ENCODE results near the gene TUBA1C. TPM values are rescaled to one million over a fixed set of nuclear protein-coding genes. Genes with fewer than 3 reads are reported as not detected.
A peak's percentile ranks its signal among the peaks of the same experiment; 100 is the strongest.
"Not testable (repeated sequence)": the region's sequence is repeated elsewhere in the genome, so short reads cannot be mapped to it uniquely, and the experiment has no call there.

Gene TUBA1C
- total RNA-seq (2014; rRNA removed; shearing (Covaris generic)), result 1,111 and 1,563 TPM in 2 replicates

DNA sequence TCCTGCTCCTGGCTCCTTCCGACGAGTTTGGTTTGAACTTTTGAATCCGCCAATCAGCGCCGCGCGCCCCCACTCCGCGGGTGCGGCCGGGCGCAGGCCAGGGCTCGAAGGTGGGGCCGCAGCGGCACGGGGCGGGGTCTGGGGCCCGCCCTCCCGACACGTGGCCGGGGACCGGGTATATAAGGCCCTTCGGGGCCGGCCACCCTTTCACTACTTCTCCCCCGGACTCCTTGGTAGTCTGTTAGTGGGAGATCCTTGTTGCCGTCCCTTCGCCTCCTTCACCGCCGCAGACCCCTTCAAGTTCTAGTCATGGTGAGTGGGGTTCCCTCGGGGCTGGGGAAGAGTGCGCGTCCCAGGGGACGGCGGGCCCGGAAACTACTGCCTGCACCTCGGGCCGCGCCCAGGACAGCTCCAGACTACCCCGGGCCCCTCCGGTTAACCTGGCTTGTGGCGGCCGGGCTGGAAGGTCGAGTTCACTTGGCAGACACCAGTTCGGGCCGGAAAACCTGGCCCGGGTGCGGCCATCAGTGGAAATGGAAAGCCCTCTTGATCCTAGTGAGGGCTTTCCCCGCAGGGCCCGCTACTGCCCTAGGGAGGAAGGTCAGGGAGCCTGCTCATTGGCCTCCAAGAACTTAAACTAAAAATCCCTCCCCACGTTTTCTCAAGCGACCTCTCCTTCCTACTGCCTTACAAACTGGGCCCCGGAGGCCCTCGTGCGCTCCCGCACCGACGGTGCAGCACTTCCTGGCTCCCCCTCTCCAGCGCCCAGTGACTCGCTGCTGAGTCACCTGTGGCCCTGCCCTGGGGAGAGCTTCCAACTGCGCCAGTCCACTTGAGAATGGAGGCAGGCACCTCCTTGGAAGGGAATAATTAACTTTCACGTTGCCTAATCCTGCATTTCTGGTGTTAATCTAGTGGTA lies at the start of gene TUBA1C:
TUBA1C (plus strand) TSS at position 210 of the 920 bp plus-strand sequence; CDS start at position 310, 100 bp downstream.
- peak; percentile 88 for DNase-seq (ENCODE audit: low spot score)

DNA sequence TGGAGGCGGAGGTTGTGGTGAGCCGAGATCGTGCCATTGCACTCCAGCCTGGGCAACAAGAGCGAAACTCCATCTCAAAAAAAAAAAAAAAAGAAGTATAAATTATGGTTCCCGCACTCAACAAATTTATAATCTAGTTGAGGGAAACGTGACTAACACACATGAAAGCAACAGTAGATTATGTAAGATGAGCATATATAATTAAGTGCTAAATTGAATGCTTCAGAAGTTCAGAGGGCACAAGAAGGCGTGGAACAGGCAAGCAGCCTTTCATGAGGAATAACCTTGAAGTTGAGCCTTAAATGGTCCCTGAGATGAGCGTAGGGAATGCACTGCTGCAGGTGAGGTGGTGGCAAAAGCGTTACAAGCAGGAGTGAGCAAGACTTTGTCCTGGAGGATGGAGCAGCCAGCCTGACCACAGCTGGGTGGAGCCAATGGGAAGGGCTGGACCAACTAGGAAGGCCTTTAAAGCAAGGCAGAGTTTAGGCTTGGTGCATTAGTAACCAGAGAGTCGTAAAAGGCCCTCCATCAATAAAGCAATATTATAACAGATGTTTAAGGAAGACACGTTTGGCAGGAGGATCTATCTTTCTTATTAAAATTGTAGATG lies 45.4 kb upstream of the TUBA1C start:
- DNase-seq (ENCODE audit: low spot score), result peak; percentile 5

DNA sequence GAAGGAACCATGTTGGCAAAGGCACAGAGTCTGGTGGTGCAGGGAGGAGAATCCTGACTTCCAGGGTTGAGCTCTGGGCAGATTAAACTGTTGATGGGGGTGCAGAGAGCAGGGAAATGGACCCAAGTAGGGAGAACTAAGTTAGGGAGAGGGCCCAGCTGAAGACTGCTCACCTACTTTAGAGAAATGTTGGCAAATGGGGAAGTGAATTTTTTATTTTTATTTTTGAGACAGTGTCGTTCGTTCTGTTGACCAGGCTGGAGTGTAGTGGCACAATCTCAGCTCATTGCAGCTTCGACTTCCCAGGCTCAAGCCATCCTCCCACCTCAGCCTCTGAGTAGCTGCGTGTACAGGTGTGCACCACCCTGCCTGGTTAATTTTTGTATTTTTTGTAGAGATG lies 43.9 kb upstream of the TUBA1C start:
- DNase-seq (ENCODE audit: low spot score), result no peak

DNA sequence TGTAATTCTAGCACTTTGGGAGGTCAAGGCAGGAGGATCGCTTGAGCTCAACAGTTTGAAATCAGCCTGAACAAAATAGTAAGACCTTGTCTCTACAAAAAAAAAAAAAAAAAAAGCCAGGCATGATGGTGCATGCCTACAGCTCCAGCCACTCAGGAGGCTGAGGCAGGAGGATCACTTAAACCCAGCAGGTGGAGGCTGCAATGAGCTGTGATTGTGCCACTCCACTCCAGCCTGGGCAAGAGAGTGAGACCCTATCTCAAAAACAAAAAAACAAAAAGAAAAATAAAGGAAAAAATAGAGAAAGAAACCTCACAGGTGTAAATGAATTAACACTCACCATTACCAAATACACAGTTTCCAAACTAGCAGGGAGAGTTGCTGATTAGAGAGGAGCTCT lies 41.8 kb upstream of the TUBA1C start:
- no peak for DNase-seq (ENCODE audit: low spot score)

DNA sequence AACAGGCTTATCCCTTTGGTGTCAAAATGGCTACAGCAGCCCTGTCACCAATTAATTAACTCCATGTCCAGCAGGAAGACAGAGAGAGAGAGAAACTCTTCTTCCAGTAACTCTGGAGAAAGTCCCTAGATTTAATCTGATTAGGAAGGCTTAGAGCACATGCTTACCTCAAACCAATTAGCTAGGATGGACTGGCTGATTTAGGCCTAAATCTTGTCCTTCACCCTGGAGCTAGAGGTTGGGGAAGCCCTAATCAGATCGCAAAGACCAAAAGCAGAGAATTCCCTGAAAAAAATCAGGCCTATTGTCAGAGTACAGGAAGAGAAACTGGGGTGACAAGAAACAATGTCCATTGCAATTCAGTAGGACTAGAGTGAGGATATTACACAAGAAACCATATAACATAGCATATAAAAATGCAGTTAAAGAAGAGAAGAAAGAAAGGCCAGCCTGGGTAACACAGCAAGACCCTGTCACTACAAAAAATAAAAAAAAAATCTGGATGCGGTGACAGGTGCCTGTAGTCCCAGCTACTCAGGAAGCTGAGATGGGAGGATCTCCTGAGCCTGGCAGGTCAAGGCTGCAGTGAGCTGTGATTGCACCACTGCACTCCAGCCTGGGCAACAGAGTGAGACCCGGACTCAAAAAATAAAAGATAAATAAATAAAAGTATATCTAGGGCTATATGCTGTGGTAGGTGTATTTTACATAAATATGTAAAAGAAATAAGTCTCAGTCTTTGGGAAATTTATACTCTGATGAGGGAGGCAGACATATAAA lies 41.1 kb upstream of the TUBA1C start:
- DNase-seq (ENCODE audit: low spot score), result no peak

DNA sequence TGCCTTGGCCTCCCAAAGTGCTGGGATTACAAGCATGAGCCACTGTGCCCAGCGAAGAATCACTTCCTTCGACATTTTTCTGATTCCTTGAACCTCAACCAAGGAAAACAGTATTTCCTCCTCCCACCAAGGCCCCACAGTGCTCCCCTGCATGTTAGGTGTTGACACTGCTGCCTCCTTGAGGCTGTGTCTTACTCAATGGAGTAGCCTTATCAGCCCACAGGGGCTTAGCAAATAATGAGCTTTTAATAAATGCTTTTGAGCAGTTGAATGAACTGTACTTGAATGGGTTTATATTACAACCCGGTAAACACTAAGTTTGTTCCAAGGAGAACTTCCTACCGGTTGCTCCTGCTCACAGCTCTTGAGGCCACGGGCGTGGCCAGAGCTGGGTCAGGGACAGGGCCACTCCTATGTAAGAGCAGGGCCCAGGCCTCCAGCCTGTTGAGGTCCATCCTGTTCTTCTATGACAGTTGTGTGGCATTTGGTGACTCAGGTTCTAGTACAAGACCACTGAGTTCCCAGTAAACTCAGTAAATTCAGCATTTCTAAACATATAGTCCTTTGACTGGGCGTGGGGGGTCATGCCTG lies 39.2 kb upstream of the TUBA1C start:
- no peak for DNase-seq (ENCODE audit: low spot score)

DNA sequence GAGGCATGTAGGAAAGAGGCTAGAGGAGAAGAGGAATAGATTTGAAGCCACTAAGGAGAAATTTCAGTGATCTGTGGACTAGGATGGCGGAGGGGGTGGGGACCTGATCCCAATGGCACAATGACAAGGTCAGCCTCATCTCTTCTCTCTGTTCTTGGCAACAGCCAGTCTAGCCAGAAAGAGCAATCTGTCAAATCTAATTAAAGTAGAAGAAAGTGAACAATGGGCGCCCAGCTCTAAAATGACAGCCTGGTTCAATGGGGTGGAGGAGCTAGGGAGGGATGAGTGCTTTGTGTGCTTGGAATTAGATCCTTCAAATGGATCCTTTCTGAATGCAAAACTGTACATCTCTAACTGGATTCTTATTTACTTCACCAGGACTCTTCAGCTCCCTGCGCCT lies 37.2 kb upstream of the TUBA1C start:
- no peak for DNase-seq (ENCODE audit: low spot score)

DNA sequence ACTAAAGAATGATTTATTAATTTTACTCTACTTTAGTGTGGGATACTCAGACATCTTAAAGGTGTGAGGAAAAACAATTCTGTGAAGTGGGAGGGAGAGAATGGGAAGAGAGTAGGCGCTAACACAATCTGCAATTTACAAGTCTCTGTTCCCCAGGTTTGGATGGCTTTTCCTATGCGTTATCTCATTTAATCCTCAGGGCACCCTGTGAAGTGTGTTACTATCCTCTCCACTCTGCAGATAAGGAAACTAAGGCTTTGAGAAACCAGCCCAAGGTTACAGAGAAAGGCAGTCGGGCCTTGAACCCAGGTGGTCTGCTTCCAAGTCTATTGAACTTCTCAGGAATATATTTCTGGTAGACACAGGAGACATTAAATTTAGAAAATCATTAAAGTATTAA lies 36.2 kb upstream of the TUBA1C start:
- DNase-seq (ENCODE audit: low spot score), result no peak

DNA sequence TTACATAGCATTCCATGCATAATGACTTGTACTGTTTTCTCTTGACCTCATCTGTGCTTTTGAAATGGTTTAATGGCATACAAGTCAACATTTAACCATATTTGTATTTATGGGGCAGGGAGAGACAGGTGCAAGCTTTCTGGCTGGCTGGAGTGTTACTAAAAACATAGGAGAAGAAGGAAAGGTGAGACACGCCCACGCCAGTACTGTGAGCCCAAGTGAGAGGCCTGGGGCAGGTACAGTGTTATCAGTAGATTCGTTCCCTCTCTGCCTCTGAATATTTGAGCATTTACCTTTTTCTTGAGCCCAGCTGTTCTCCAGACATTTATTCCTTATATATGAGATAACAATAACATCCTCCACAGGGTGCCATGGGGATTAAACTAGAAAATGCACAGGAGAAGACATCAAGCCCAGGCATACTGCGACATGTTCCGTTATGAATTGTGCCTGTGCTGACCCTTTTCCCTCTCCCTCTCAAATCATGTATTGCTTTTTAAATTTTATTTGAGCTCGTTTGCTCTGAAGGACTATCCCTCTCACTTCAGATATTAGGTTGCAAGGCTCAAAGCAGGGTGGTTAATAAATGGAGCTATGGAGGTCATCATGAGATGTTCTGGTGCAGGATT lies 34.6 kb upstream of the TUBA1C start:
- no peak for DNase-seq (ENCODE audit: low spot score)

DNA sequence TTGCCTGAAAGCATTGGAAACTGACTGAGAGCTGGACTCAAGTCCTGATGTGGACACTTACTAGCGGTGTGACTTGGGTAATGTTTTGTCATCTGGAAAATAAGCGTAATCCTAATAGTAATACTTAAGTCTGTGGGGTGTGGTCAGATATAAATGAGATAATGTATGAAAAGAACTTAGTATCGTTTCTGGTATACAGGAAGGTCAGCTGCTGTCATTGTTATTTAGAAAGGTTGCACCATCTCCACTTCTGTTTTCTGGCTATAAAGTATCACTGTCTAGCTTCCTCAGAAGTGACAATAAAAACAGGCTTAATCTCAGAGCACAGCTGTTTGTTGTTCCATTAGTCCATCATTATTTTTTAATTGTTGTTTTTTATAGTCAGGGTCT lies 34.1 kb upstream of the TUBA1C start:
- no peak for DNase-seq (ENCODE audit: low spot score)

DNA sequence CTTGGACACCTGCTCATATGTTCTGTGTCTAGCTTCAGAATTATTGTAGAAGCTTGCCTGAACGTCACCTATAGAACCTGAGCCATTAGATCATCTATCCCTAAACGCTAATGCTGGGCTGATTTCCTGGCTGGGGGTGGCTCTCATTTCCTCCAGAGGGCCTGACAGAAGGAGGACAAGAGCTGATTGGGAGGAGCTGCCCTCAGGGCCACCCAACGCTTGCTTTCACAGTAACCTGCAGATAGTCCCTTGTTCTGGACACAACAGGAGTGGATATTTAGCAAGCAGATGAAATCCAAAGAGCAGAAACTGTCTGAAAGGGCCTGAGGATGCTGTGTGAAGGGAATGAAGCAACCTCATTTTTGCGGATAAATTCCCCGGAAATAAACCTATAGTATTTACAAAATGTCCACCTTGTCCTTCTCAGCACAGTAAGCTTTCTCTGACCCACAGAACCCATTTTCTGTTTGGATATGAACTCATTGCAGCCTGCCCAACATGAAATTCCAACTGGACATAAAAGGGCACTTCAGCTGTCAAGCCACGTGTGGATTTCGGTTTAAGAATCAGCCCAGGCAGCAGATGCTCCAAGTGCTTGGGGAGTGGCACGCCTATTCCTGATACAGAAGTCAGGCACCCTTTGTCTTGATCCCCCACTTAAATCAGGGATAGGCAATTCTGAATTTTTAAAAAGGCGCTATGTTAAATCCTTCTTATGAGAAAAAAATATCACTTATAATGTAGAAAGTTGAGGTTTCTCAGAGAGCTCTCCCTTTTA lies 32.8 kb upstream of the TUBA1C start:
- no peak for DNase-seq (ENCODE audit: low spot score)

DNA sequence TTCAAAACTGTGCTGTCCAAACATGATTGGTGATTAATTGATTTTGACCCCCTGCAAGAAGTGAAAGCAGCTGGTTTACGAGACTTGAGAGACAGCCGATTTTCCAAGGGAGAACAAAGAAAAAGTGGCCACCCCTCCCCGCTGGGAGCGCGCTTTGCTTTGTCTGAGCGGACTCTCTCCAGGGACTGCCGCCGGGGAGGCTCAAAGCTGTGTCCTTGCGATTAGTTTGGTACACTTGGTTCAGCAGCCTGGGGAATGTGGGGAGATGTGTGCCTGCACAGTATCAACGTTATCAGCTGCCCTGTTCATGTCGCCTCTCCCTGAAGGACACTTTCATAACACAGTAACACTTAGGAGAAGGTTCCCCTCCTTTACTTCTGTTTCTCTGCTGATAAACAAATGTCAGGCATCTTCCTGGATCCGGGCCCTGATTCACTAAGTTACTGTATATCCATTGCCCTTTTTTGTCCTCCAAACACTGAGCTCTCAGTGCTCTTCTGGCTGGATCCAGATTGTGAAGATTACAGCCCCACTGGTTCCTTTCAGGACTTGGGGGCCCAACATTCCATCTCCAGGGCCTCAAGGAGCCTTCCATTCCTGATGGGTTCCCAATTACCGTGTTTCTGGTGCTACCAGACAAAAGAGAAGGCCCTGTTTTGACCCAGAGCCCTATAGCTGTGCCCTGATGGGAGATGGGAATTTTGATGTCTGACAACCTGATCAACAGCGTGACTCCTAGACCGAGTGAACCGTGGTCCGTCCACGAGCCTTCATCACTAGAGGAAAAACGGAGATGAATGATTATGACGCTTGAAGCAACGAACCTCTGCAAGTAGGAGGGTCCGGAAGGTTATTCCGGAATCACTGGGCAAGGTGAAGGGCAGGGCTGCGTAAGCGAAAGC lies 31.7 kb upstream of the TUBA1C start:
- DNase-seq (ENCODE audit: low spot score), result peak; percentile 46

DNA sequence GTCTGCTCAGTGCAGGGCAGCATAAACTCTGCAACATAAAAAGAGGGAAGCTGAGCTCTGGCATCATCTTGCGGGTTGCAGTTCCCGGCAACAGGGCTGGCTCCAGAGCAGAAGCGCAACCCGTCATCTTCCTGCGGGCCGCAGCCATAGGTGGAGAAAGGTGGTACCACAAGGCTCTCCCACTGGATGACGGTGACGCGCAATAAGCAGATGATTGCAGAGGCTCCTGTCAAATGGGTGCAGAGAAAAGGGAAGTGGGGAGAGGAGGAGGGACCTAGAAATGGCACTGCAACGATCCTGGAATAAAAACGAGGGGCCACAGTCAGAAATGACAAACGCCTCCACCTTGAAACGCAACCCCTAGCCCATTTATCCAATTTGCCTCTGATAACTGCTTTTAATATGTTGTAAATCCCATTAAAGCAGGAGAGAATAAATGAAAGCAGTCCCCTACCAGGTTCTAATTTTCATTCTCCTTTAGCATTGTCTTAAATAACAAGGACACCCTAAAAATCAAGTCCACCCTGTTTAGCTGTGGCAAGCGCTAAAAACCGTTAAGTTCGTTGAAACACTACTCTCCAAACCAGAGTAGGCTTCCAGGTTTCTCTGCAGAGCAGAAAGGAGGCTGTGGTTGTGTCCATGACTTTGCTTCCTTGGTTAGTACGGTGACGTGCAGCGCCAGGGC lies 30.9 kb upstream of the TUBA1C start:
- no peak for DNase-seq (ENCODE audit: low spot score)

DNA sequence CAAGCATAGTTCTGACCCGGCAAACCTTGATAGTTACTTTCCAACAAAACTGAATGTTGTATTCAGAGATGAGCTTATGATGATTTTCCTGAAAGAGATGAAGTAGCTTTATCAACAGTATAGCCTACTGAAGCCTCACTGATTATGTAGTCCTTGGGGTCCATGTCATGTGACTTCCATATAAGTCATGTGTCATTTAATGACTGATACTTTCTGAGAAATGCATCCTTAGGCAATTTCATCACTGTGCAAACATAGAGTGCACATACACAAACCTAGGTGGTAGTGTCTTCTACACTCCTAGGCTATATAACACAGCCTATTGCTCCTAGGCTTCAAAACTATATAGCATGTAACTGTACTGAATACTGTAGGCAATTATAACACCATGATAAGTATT lies 28.5 kb upstream of the TUBA1C start:
- DNase-seq (ENCODE audit: low spot score), result no peak

DNA sequence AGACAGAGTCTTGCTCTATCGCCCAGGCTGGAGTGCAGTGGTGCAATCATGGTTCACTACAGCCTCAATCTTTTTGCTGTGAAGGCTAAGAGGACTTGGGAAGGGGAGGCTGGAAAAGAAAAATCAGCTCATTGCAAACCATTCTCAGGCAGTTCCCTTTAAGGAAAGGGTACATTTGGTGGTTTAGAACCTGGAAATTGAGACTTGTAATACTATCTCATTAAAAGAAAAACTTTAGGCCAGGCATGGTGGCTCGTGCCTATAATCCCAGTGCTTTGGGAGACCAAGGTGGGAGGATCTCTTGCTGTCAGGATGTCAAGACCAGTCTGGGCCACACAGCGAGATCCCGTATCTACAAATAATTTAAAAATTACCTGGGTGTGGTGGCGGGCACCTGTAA lies 21.3 kb upstream of the TUBA1C start:
- no peak for DNase-seq (ENCODE audit: low spot score)

DNA sequence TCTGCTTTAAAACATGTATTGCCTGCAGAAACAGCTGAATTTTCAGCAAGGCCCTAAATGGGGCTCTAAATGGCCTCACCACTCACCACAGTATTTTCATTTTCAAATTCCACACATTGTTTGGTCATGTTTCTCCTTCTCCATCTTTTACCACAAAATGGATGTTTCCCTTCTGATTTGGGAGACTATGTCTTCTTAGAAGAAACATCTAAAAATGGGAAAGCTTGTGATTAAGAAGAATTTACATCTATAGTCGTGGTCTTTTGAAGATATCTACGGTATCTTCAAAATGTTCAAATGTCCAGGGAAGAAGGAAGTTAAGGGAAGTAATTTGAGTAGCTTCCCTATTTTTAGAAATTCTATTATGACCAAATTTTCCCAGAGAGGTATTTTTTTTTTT lies 20.7 kb upstream of the TUBA1C start:
- peak; percentile 56 for DNase-seq (ENCODE audit: low spot score)

DNA sequence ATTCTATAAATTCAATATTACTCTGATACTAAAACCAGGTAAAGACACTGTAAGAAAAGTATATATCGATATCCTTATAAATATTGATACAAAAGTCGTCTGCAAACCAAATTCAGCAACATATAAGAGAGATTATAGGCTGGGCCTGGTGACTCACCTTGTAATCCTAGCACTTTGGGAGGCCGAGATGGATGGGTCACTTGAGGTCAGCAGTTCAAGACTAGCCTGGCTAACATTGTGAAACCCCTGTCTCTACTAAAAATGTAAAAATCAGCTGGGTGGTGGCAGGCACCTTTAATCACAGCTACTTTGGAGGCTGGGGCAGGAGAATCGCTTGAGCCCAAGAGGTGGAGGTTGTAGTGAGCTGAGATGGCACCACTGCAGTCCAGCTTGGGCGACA lies 13.5 kb upstream of the TUBA1C start:
- DNase-seq (ENCODE audit: low spot score), result no peak

DNA sequence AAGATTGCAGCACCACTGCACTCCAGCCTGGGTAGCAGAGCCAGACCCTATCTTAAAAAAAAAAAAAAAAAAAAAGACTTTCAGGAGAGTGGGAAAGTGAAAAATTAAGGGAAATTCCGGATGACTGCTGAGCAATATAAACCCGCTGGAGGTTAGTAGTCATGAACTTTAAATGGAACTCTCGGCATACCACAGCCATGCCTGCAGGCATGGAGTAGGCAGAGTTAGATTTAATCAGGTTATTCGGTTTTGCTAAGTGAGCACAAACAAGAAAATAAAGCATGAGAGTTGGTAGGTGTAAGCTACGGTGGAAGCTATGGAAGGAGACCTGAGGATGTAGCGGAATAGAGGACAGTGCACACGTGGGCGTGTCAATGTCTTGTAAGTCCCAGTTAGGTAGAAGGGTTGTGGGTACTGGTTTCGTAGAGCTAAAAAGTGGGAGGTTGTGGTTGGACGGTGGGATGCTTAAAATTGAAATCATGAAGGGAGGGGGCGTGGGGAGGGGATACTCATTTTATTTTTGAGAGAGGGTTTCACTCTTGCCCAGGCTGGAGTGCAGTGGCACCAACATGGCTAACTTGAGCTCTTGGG lies 11.8 kb upstream of the TUBA1C start:
- DNase-seq (ENCODE audit: low spot score), result peak; percentile 67

DNA sequence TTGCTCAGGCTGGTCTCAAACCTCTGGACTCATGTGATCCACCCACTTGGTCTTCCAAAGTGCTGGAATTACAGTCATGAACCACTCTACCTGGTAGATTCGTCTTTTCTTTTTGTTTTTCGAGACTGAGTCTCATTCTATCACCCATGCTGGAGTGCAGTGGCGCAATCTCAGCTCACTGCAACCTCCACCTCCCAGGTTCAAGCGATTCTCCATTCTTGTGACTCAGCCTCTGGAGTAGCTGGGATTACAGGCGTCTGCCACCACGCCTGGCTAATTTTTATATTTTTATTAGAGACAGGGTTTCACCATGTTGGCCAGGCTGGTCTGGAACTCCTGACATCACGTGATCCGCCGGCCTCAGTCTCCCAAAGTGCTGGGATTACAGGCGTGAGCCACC lies 9.4 kb upstream of the TUBA1C start:
- not testable (repeated sequence) for DNase-seq (ENCODE audit: low spot score)
